Neural progenitor cell (in vitro differentiated cells): ENCODE data around the gene NUAK2. TPM values are rescaled to one million over a fixed set of nuclear protein-coding genes. Genes with fewer than 3 reads are reported as not detected.

Experiments
- DNase-seq: peaks from one replicate; pipeline ENCODE4 v3.0.0-alpha.2; 2016; ENCODE audit warnings: low spot score
- H2AFZ ChIP-seq: fragments of 200-600 bp; sonication (generic); replicated peaks from 2 replicates; pipeline ENCODE4 v1.6.1; 2016; ENCODE audit warnings: antibody characterized with exemption
- H3F3A ChIP-seq: fragments of 200-600 bp; sonication (generic); 2 replicates; pipeline ENCODE4 v1.6.1; 2016; ENCODE audit warnings: antibody characterized with exemption, low read depth
- H3K27ac ChIP-seq: fragments of 200-600 bp; sonication (generic); 2 replicates; pipeline ENCODE4 v1.5.1; 2016; ENCODE audit warnings: mild to moderate bottlenecking
- H3K27me3 ChIP-seq: fragments of 200-600 bp; sonication (generic); 2 replicates; pipeline ENCODE4 v1.6.1; 2016; ENCODE audit warnings: mild to moderate bottlenecking, moderate library complexity
- H3K36me3 ChIP-seq: fragments of 200-600 bp; sonication (generic); 2 replicates; pipeline ENCODE4 v1.5.1; 2016
- H3K4me1 ChIP-seq: fragments of 200-600 bp; sonication (generic); 2 replicates; pipeline ENCODE4 v1.6.1; 2016; ENCODE audit warnings: mixed run types
- H3K4me2 ChIP-seq: fragments of 200-600 bp; sonication (generic); 2 replicates; pipeline ENCODE4 v1.6.1; 2016
- H3K4me3 ChIP-seq: fragments of 200-600 bp; sonication (generic); 2 replicates; pipeline ENCODE4 v1.5.1; 2016
- H3K79me2 ChIP-seq: fragments of 200-600 bp; sonication (generic); 2 replicates; pipeline ENCODE4 v1.6.1; 2016; ENCODE audit warnings: low read depth
- H3K9ac ChIP-seq: fragments of 200-600 bp; sonication (generic); 2 replicates; pipeline ENCODE4 v1.6.1; 2016
- H3K9me3 ChIP-seq: fragments of 200-600 bp; sonication (generic); 2 replicates; pipeline ENCODE4 v1.5.1; 2016; ENCODE audit warnings: low read depth
- H4K20me1 ChIP-seq: fragments of 200-600 bp; sonication (generic); 2 replicates; pipeline ENCODE4 v1.6.1; 2016; ENCODE audit warnings: low read depth
- H3K27ac Mint-ChIP-seq: 3 replicates; pipeline ENCODE4 v1.8.0; 2021; ENCODE audit warnings: mixed read lengths
- H3K27me3 Mint-ChIP-seq: 2 replicates; pipeline ENCODE4 v1.8.0; 2022; ENCODE audit warnings: low read depth, mild to moderate bottlenecking, inconsistent platforms, moderate library complexity, mixed read lengths; ENCODE audit not compliant: insufficient read depth
- H3K36me3 Mint-ChIP-seq: 3 replicates; pipeline ENCODE4 v1.8.0; 2021; ENCODE audit warnings: mixed read lengths
- H3K4me1 Mint-ChIP-seq: 3 replicates; pipeline ENCODE4 v1.8.0; 2021; ENCODE audit warnings: mixed read lengths
- H3K4me3 Mint-ChIP-seq: 3 replicates; pipeline ENCODE4 v1.8.0; 2021; ENCODE audit warnings: mild to moderate bottlenecking, moderate library complexity, mixed read lengths
- H3K9me3 Mint-ChIP-seq: 3 replicates; pipeline ENCODE4 v1.8.0; 2020; ENCODE audit warnings: mixed read lengths
- CTCF ChIP-seq: fragments of 200-600 bp; sonication (generic); IDR thresholded peaks from 2 replicates; pipeline ENCODE4 v1.5.1; 2017; ENCODE audit warnings: antibody characterized with exemption, mild to moderate bottlenecking
- EZH2 ChIP-seq: fragments of 200-600 bp; sonication (generic); IDR thresholded peaks from 2 replicates; pipeline ENCODE4 v1.6.1; 2017; ENCODE audit warnings: antibody characterized with exemption, mild to moderate bottlenecking, moderate library complexity
- EZH2phosphoT487 ChIP-seq: fragments of 200-600 bp; sonication (generic); IDR thresholded peaks from 2 replicates; pipeline ENCODE4 v1.6.1; 2017; ENCODE audit warnings: antibody characterized with exemption
- total RNA-seq: library from RNA; depleted of rRNA; stranded (reverse); fragments of >200 nt; gene quantifications from 2 replicates; pipeline ENCODE4 v1.2.3, GENCODE V29; 2015; ENCODE audit warnings: low replicate concordance

The NUAK2 gene
- total RNA-seq, 1 donor from 2014 or later = 29.4 TPM

- no peak for DNase-seq
- Histone ChIP-seq H3K4me2 (no peak overlapping the region), H3K4me3 (no peak overlapping the region), H3K4me1 (peaks cover 29% of the 10 kb centered on the region), H3K79me2 (no peaks in the 10 kb centered on the region), H3K27ac (no peak overlapping the region), H2AFZ (no peak overlapping the region), H4K20me1 (no peaks in the 10 kb centered on the region), H3K36me3 (no peaks in the 10 kb centered on the region), H3K9me3 (no peaks in the 10 kb centered on the region), H3K9ac (no peak overlapping the region), H3K27me3 (no peaks in the 10 kb centered on the region), H3F3A (peaks cover 34% of the 10 kb centered on the region)
- Mint-ChIP-seq H3K4me1 (peaks cover 44% of the 10 kb centered on the region), H3K36me3 (peaks cover 3% of the 10 kb centered on the region), H3K27ac (no peak overlapping the region), H3K27me3 (peaks cover 9% of the 10 kb centered on the region), H3K4me3 (no peak overlapping the region), H3K9me3 (no peaks in the 10 kb centered on the region)
- TF ChIP-seq EZH2phosphoT487 = no peak
- TF ChIP-seq EZH2 = no peak
- TF ChIP-seq CTCF = no peak
These were observed 47.4 kb downstream of the NUAK2 start for GRCh38 chr1:205274041-205274691.

GRCh38 chr1:205273551-205273982, 48.0 kb downstream of the NUAK2 start:
- Histone ChIP-seq H3K27ac (peak overlapping the region; percentile 5), H3F3A (peaks cover 34% of the 10 kb centered on the region), H2AFZ (no peak overlapping the region), H3K4me2 (no peak overlapping the region), H3K9ac (no peak overlapping the region), H3K79me2 (no peaks in the 10 kb centered on the region), H3K9me3 (no peaks in the 10 kb centered on the region), H3K4me3 (no peak overlapping the region), H3K36me3 (no peaks in the 10 kb centered on the region), H4K20me1 (no peaks in the 10 kb centered on the region), H3K27me3 (no peaks in the 10 kb centered on the region), H3K4me1 (peaks cover 29% of the 10 kb centered on the region)
- Mint-ChIP-seq H3K9me3 (no peaks in the 10 kb centered on the region), H3K27me3 (peaks cover 12% of the 10 kb centered on the region), H3K4me3 (no peak overlapping the region), H3K4me1 (peaks cover 44% of the 10 kb centered on the region), H3K36me3 (peaks cover 6% of the 10 kb centered on the region), H3K27ac (peak overlapping the region; percentile 94)
- peak; percentile 92 for DNase-seq
- TF ChIP-seq EZH2 (no peak), CTCF (peak; percentile 95), EZH2phosphoT487 (no peak)

- peak; percentile 46 for DNase-seq
- no peaks in the 10 kb centered on the region for H3K9me3 ChIP-seq
- peaks cover 29% of the 10 kb centered on the region for H3K4me1 ChIP-seq
- no peak overlapping the region for H2AFZ ChIP-seq
- Mint-ChIP-seq H3K4me1 (peaks cover 45% of the 10 kb centered on the region), H3K36me3 (peaks cover 6% of the 10 kb centered on the region), H3K4me3 (no peak overlapping the region), H3K9me3 (no peaks in the 10 kb centered on the region), H3K27ac (peak overlapping the region; percentile 94), H3K27me3 (peaks cover 16% of the 10 kb centered on the region)
- H3K36me3 ChIP-seq = no peaks in the 10 kb centered on the region
- no peak for TF ChIP-seq EZH2
- TF ChIP-seq EZH2phosphoT487 = no peak
- no peak for TF ChIP-seq CTCF
- H3K27me3 ChIP-seq = no peaks in the 10 kb centered on the region
- peaks cover 34% of the 10 kb centered on the region for H3F3A ChIP-seq
- H4K20me1 ChIP-seq = no peaks in the 10 kb centered on the region
- H3K79me2 ChIP-seq = no peaks in the 10 kb centered on the region
- H3K4me3 ChIP-seq = no peak overlapping the region
- H3K9ac ChIP-seq = no peak overlapping the region
- H3K4me2 ChIP-seq = peak overlapping the region; percentile 35
- H3K27ac ChIP-seq = peak overlapping the region; percentile 46
These were observed 49.0 kb downstream of the NUAK2 start for GRCh38 chr1:205272536-205272935.
